ENCODE data around the gene ADARB2.
"Not testable (repeated sequence)": the region's sequence is repeated elsewhere in the genome, so short reads cannot be mapped to it uniquely, and the experiment has no call there.

The ADARB2 gene

DNA sequence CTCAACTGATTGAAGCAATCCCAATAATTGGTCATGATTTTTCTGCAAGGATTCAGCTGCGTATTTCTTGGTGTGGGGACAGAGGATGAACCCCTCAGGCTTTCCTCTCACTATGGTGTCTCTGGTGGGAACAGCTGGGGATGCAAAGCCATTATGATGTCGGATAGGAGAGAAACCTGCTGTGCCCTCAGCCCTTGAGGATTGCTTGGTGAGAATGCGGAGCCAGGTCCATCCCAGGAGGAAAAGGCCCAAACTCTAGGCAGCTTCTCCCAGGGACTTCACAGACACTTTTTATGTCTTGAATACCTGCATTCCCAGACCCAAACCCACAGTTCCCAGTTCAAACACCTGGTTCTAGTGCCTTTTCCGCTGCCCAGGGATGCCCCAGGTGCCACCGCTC, 379.2 kb downstream of the ADARB2 start:
- H3K4me3 ChIP-seq (ENCODE audit: low read depth, low read length): no peak overlapping the region
- TF ChIP-seq, protein P1, sequence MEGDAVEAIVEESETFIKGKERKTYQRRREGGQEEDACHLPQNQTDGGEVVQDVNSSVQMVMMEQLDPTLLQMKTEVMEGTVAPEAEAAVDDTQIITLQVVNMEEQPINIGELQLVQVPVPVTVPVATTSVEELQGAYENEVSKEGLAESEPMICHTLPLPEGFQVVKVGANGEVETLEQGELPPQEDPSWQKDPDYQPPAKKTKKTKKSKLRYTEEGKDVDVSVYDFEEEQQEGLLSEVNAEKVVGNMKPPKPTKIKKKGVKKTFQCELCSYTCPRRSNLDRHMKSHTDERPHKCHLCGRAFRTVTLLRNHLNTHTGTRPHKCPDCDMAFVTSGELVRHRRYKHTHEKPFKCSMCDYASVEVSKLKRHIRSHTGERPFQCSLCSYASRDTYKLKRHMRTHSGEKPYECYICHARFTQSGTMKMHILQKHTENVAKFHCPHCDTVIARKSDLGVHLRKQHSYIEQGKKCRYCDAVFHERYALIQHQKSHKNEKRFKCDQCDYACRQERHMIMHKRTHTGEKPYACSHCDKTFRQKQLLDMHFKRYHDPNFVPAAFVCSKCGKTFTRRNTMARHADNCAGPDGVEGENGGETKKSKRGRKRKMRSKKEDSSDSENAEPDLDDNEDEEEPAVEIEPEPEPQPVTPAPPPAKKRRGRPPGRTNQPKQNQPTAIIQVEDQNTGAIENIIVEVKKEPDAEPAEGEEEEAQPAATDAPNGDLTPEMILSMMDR (IDR thresholded peaks at IDR 0.05; ENCODE audit: low read depth, low read length): no peak

DNA sequence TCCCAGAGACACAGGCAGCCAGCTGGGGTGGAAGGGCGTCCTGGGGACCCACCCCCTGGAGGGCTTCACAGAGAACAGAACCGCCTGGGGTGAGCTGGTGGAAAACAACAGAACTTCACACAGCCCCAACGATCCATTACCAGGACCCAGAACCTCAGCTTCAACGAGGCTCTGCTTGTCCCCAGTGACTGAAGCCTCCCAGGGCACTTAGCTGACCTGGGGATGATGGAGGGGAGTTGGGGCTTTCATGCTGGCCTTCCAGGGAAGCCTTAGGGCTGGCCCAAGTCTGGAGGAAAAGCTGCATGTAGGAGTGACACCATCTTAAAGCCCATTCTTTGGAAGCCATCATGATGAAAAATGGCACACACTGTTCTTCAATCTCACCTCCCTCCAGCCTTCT, 381.0 kb downstream of the ADARB2 start:
- TF ChIP-seq, protein P1 (IDR thresholded peaks at IDR 0.05; ENCODE audit: low read depth, low read length): no peak
- no peak overlapping the region for H3K4me3 ChIP-seq (ENCODE audit: low read depth, low read length)

DNA sequence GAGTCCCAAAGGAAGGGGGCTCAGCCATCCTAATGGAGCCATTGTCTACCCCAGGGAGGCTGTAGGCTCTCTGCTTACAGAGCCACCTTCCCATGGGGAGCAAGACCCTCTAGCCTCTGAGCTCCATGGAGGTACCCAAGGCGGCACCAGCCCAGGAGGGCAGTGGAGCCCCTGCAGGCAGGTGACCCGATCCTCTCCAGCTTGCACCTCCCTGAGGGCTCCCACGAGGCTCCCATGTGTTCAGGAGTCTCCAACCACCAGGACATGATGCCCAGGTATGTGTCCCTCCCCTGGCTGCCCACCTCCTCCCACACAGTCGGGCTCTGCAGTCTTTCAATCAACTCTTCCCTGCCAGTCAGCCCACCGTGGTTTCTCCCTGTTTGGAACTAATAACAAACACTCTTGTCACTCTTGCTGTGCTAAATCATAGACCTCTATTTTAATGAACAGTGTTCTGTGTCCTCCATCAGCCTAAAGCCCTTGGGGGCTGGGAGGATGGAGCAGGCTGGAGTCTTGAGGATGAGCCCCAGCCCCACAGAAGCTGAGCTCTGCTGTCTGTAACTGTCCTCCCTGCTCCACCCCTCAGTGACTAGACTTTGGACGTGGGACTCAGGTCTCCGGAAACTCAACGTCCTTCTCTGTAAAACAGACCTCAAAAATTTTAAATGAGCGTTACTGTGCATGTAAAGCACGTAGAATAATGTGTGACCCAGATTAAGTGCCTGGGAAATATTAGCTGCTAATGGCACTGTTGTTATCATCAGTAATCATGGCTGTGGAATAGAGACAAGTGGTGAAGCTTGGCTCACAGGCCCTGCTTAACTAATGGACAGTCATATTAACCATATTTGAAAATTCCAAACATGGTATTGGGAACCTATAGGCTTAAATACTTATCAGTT, 382.3 kb downstream of the ADARB2 start:
- no peak overlapping the region for H3K4me3 ChIP-seq (ENCODE audit: low read depth, low read length)
- TF ChIP-seq, protein P1 (IDR thresholded peaks at IDR 0.05; ENCODE audit: low read depth, low read length): no peak

DNA sequence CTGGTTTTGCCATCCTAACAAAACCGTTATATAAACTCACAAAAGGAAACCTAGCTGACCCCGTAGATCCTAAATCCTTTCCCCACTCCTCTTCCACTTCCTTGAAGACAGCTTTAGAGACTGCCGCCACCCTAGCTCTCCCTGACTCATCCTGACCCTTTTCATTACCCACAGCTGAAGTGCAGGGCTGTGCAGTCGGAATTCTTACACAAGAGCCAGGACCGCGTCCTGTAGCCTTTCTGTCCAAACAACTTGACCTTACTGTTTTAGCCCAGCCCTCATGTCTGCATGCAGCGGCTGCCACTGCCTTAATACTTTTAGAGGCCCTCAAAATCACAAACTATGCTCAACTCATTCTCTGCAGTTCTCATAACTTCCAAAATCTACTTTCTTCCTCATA, 385.0 kb downstream of the ADARB2 start:
- not testable (repeated sequence) for H3K4me3 ChIP-seq (ENCODE audit: low read depth, low read length)

DNA sequence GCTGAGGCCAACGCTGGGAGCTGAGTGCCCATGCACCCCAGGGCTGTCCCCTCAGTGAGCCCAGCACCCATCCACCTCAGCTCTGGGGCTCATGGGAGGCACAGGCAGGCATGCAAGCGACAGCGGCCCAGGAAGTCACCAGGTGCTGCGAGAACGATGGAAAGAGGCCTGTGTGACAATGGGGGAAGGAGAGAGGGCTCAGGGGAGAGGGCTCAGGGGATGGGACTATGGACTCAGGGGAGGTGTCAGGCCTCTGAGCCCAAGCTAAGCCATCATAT, 388.6 kb downstream of the ADARB2 start:
- no peak overlapping the region for H3K4me3 ChIP-seq (ENCODE audit: low read depth, low read length)
- TF ChIP-seq, protein P1 (IDR thresholded peaks at IDR 0.05; ENCODE audit: low read depth, low read length): no peak

DNA sequence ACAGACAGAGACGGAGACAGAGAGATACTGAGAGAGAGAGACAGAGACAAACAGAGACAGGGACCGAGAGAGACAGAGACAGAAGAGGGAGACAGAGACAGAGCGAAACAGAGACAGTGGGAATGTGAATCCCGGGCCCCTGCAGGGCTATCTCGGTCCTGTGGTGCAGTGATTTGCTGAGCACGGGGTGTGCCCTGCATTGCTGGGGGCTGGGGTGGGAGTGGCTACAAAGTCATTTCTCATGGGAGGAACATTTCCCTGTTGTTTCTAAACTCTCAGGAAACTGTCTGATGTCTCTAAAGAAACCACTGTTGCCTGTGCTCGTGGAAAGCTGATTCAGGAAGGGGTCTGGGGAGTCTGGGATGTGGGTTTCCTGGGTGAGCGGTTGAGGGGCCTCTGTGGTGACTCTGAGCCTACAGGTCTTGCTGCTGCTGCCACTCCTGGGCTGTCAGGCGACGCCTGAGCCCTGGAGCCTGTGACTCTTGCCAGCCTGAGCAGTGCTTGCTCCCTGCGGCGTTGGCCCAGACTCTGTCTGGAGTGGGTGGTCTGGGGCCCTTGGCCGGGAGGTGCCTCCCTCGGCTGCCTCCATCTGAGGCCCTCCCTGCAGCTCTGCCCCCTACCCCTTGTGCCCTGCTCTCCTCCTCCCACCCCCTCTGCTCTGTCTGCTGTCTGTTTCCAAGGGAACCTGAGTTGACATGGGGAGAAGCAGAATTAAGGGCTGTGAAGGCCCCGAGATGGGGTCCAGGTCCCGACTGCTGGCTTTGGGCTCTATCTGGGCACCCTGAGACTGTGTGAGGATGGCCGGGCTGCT, 389.2 kb downstream of the ADARB2 start:
- TF ChIP-seq, protein P1 (IDR thresholded peaks at IDR 0.05; ENCODE audit: low read depth, low read length): no peak
- H3K4me3 ChIP-seq (ENCODE audit: low read depth, low read length): no peak overlapping the region

DNA sequence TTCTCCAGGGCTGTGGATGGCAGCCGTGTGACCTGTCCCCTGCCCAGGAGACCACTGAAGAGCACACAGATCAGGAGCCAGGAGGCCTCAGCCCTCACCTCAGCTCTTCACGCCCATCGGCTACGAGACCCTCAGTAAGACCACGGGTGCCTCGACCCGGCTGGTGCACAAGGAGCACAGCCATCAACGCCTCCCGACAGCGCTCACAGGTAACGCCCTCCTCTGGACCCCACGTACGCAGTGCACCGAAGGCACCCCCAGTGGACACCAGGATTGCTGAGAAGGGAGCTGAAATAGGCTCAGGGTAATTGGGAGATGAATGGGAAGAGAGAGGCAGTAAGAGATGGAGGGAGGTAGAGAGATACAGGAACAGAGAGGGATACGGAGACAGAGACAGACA, 389.8 kb downstream of the ADARB2 start:
- H3K4me3 ChIP-seq (ENCODE audit: low read depth, low read length): no peak overlapping the region
- TF ChIP-seq, protein P1 (IDR thresholded peaks at IDR 0.05; ENCODE audit: low read depth, low read length): no peak
